C4-2B (cell line): ENCODE measurements around the gene PDE1A.
"Not testable (repeated sequence)": the region's sequence is repeated elsewhere in the genome, so short reads cannot be mapped to it uniquely, and the experiment has no call there.

Experiments used
- H3K27ac ChIP-seq: fragments of 450-650 bp; 2 replicates; pipeline ENCODE4 v1.5.1; 2017
- ZFX ChIP-seq: fragments of 450-650 bp; IDR thresholded peaks from 2 replicates; pipeline ENCODE4 v1.6.1; 2017
- TF ChIP-seq, protein P1 (sequence below): fragments of 450-650 bp; conservative IDR thresholded peaks from 2 replicates; pipeline ENCODE4 v1.5.1; 2017; ENCODE audit warnings: mild to moderate bottlenecking

PDE1A gene

DNA sequence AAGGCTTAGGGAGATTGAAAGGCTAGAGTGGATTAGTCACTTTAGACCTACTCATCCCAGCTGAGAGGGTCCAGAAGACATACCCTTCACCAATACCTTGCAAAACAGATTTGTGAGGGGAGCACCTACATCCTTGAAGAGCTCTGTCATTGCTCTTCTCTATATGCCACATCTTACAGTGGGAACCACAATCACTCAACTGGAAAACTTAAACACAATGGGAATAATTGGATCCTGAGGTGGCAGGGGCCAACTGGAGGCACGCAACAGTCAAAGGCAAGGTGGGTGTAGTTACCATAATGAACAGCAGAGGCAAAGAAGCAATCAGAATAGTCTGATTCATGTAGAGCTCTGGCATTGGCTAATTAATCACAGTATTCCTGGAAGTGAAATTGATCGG lies 35.4 kb downstream of the PDE1A start:
- H3K27ac ChIP-seq: no peak overlapping the region
- TF ChIP-seq ZFX: no peak
- TF ChIP-seq, protein P1, sequence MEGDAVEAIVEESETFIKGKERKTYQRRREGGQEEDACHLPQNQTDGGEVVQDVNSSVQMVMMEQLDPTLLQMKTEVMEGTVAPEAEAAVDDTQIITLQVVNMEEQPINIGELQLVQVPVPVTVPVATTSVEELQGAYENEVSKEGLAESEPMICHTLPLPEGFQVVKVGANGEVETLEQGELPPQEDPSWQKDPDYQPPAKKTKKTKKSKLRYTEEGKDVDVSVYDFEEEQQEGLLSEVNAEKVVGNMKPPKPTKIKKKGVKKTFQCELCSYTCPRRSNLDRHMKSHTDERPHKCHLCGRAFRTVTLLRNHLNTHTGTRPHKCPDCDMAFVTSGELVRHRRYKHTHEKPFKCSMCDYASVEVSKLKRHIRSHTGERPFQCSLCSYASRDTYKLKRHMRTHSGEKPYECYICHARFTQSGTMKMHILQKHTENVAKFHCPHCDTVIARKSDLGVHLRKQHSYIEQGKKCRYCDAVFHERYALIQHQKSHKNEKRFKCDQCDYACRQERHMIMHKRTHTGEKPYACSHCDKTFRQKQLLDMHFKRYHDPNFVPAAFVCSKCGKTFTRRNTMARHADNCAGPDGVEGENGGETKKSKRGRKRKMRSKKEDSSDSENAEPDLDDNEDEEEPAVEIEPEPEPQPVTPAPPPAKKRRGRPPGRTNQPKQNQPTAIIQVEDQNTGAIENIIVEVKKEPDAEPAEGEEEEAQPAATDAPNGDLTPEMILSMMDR: no peak

DNA sequence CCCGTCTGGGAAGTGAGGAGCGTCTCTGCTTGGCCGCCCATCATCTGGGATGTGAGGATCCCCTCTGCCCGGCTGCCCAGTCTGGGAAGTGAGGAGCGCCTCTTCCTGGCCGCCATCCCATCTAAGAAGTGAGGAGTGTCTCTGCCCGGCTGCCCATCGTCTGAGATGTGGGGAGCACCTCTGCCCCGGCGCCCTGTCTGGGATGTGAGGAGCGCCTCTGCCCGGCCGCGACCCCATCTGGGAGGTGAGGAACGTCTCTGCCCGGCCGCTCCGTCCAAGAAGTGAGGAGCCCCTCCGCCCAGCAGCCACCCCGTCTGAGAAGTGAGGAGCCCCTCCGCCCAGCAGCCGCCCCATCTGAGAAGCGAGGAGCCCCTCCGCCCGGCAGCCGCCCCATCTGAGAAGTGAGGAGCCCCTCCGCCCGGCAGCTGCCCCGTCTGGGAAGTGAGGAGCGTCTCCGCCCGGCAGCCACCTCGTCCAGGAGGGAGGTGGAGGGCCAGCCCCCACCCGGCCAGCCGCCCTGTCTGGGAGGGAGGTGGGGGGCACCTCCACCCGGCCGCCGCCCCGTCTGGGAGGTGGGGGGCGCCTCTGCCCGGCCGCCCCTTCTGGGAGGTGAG lies 40.5 kb downstream of the PDE1A start:
- H3K27ac ChIP-seq: not testable (repeated sequence)

DNA sequence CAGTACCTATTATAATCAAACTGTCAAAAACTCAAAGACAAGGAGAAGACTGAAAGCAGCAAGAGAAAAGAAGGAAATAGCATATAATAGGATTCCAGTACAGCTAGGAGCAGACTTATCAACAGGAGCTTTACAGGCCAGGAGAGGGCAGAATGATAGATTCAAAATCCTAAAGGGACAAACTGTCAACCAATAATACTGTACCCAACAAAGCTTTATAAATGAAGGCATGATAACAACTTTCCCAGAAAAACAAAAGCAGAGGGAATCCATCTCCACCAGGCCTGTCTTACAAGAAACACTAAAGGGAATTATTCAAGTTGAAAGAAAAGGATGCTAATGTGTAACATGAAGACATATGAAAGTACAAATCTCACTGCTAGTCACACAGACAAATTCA lies 42.0 kb downstream of the PDE1A start:
- TF ChIP-seq, protein P1: 0 out of 2 replicates have a peak, but pooled peaks have one; percentile 5
- no peak for TF ChIP-seq ZFX
- H3K27ac ChIP-seq: no peak overlapping the region

DNA sequence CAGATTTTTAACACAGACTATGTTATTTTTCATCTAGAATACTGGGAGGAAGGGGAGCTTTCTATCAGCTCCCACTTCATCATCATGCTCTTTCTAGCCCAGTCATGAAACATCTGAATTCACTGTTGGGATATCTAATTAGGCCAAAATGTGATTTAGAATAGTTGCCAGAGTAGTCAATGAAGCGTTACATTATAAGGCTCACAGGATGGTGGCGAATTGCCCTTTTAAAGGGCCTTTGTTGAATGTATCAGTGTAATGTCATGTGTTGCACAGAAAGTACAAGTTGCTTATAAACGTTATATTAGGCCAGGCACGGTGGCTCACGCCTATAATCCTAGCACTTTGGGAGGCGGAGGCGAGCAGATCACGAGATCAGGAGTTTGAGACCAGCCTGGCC lies 45.6 kb downstream of the PDE1A start:
- no peak overlapping the region for H3K27ac ChIP-seq
- no peak for TF ChIP-seq ZFX
- TF ChIP-seq, protein P1: no peak

DNA sequence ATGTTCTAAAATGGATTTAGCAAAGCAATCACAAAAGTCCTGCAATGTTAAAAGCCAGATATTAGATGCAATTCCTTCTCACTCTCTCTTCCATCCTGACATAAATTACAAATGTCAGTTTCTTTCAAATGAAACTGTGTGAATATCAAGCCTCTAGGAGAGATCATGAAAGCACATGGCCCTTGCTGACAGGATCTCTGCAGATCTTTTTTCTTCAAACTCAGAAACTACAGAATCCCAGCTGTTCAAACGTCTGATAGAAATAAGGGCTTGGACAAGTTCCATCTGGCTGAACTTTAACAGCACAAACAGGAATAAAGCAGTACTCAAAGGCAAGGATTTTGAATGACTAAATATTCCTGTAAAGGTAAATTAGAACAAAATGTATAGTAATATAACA lies 47.6 kb downstream of the PDE1A start:
- H3K27ac ChIP-seq: no peak overlapping the region

DNA sequence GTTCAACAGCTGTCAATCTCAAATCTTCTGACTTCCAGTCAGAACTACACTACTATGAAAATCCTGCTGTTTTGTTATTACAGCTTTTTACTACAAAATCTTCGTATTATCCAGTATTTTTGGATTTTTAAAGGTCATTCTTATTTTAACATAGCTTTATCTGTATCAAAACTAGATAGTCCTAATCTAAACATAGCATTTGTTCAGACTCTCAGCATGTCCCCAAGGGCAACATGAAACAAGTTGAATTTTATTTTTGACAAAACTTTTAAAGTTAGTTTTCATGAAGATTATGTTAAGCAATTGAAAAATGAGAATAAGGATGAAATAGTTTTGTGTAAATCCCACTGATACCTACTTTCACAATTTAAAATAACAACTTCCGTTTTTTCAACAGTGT lies 48.1 kb downstream of the PDE1A start:
- no peak overlapping the region for H3K27ac ChIP-seq
- no peak for TF ChIP-seq ZFX
- TF ChIP-seq, protein P1: no peak

More for the DNA sequence above, 47.6 kb downstream of the PDE1A start:
- no peak for TF ChIP-seq ZFX
- TF ChIP-seq, protein P1: no peak

DNA sequence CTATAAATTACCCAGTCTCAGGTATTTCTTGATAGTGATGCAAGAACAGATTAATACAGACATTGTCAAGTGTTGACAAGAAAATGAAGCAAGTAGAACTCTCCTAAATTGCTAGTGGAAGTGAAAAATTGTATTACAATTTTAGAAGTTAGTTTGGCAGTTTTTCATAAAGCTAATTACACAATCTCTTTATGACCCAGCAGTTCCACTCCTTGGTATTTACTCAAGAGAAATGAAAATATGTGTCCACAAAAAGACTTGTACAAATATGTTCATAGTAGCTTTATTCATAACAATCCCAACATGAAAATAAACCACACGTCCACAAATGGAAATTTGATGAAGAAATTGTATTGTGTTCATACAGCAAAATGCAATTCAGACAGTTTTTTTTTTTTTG lies 49.4 kb downstream of the PDE1A start:
- TF ChIP-seq, protein P1: no peak
- no peak overlapping the region for H3K27ac ChIP-seq

DNA sequence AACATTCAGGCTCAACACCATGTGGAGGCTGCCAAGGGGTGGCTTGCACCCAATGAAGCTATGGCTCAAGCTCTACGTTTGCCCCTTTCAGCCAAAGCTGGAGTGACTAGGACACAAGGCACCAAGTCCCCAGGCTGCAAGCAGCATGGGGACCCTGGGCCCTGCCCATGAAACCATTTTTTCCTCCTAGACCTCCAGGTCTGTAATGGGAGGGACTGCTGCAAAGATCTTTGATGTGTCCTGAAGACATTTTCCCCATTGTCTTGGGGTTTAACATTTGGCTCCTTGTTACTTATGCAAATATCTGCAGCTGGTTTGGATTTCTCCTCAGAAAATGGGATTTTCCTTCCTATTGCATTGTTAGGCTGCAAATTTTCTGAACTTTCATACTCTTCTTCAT lies 51.0 kb downstream of the PDE1A start:
- H3K27ac ChIP-seq: no peak overlapping the region
- TF ChIP-seq, protein P1: no peak
- no peak for TF ChIP-seq ZFX
